Measurements from ENCODE around the gene HMG20A.

Gene HMG20A

DNA sequence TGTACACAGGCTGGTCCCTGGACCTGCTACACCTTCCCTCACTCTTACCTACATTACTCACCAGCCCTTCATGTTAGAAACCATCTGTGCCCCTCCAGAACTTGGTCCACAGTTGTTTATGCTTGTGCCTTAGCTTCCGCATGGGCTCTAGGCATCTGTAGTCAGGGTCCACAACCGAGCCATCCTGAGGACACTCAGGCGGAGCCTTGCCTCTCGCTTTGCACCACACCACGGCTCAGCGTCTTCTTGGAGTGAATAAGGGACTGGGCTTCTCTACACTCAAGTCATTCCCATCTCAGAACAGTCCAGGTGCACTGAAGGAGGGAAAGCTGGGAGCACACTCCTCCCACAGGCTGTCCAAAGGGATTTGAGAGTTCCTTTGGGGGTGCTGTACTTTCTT is 97.8 kb downstream of the HMG20A start:
- DNase-seq (ENCODE audit: low spot score), result no peak

DNA sequence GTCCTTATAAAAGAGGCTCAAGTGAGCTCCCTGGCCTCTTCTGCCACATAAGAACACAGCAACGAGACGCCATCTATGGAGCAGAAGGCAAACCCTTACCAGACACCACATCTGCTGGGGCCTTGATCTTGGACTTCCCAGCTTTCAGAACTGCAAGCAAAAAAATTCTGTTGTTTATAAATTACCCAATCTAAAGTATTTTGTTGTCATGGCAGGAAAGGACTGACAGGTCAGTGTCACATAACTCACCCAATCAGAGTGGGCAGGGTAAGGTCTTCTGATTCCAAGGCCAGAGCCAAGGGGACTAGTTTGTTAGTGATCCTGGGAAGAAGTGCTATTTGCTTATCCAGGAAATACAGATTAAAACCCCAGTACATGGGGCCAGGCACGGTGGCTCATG is 98.9 kb downstream of the HMG20A start:
- DNase-seq (ENCODE audit: low spot score), result no peak

DNA sequence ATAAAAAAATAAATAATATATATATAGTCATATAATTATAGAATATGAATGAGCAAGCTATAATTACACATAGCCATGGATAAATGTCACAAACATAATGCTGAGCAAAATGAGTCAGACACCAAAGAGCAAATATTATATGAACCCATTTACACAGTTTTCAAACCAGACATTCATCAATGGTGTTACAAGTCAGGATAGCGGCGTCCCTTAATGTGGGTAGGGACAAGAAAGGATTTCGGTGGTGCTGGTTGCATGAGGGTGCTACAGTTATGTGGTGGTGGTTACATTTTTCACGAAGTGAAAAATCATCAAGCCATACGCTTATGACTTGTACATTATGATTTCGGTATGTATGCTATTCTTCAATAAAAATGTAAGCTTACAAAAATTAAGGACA is 100.5 kb downstream of the HMG20A start:
- no peak for DNase-seq (ENCODE audit: low spot score)

- no peak for DNase-seq (ENCODE audit: low spot score)
These were observed 104.7 kb downstream of the HMG20A start for GRCh38 chr15:77525400-77525811.

DNA sequence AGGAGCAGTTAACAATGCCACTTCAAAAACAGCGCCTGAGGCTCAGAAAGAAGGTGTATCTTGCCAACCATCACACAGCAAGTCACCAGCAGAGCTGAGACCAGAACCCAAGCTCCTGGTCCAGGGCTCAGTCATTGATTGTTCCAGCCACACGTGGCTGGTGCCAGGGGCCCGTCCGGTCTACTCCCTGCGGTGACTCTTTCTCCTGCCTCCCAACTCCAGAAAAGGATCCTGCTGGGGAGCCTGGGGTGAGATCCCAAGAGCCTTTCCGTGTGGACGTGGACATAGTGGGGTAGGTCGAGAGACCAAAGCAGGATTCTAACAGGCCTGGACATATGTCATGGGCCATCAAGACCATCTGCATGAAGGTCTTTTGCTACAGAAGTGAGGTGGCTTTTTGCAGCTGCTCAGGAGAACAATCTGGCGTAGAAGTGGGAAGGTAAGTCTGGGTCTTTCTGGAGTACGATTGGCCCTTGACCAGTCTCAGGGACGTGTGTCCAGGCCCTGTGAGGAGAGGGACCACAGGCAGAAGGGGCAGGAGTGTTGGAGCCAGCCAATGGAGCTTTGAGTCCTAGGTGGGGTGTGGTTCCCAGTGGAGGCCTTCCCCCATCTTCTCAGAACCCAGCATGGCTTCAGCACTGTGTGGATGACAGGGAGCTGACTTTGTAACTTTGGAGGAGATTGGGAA is 105.4 kb downstream of the HMG20A start:
- DNase-seq (ENCODE audit: low spot score), result no peak

DNA sequence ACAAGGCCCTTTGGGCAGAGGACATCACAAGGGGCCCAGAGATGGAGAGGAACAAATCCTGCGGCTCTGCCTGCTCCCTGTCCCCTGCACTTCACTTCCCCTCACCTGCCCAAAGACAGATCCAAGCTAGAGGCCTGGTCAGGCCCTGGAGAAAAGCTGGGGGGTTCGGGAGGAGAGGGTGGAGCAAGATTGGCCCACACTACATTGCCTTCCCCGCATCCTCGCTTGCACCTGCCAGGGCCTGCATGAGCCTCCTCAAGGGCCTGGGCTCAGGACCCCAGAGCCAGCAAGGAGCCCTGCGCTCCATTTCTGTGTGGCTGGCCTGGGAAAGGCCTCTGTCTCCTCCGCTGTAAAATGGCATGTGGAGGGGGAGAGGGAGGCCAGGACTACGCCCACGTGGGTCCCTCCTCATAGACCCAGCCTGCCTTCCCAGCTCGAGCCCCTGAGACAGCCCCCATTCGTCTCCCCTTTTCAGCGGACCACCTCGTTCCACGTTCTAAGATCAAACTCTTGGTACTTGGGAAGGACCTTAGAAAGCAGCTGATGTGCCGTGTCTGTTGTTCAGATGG is 106.0 kb downstream of the HMG20A start:
- DNase-seq (ENCODE audit: low spot score), result no peak

- no peak for DNase-seq (ENCODE audit: low spot score)
These were observed 106.6 kb downstream of the HMG20A start for GRCh38 chr15:77527164-77527778.

- no peak for DNase-seq (ENCODE audit: low spot score)
These were observed 107.1 kb downstream of the HMG20A start for GRCh38 chr15:77527831-77528231.

DNA sequence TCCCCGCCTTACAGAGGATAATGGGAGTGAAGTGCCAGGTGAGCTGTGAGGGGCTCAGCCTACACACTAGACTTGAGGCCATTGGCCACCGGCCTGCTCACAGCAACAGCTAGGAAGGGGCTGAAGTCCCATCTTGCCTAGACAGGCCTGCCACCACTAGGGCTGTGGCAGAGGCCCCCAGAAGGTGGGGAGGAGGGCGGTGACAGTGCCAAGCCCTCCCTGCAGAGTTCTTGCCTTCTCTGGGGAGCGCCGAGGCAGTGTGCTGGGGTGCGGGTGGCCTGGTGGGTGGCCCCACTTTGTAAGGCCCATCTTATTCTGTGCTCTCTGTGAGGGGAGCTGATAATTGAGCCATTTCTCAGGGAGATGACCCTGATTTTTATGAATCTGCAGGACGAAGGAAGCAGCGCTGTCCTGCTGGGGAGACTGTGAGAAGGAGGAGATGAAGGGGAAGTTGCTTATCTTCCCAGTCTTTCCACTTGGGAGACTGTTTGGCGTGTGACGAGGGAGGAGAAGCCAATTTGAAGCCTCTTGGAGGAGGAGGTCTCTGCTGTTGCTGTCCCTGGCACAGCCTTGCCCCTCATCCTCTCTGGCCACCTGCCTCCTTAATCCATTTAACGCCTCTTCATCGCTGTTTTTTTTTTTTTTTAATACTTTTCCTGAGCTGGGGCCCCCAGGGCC is 107.7 kb downstream of the HMG20A start:
- no peak for DNase-seq (ENCODE audit: low spot score)

DNA sequence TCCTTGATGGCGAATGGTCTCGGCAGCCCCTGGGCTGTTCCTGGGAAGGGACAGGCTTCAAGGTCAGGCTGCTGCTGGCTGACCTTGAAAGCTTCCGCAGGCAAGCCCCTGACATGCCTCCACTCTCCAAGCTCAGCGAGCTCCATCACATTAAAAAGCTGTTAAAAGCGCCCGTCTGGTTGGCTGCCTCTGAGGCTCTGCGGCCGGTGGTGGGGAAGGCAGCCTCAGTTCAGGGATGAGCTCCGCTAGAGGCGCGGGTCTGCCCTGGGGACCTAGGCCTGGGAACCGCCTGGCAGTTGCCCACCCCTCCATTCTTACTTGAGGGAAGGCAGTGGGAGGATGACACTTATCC is 108.3 kb downstream of the HMG20A start:
- no peak for DNase-seq (ENCODE audit: low spot score)

DNA sequence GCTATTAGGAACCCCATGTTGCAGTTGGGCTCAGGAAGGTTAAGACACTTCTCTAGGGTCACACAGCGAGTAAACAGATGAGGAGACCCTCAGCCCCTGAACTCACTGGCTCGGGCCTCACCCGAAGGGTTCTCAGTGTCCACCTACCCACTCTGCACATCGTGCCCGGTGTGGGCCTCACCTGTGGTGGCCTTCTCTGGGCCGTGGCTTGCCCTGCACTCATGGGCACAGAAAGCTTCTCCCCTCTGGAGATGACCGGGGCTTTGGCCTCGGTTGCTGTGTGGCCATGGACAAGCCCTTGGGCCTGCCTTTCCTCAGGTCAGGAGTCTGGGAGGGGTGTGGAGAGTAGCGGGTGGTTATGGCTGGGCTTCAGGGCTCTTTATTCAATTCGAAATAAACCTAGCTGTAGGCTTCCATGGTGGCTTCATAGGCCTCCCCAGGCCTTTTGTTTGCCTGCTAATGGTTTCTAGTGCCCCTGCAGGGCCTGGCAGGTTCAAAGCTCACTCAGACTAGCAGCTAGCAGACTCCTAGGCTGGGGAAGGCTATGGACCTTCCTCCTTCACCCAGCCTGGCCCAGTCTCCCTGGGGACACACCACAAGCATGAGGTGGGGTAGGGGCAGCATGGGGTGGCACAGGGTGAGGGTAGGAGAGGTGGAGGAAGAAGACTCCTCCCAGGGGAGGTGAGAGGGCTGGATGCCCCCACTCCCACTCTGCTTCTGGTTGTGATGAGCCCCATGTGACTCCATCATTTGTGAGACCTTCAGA is 108.9 kb downstream of the HMG20A start:
- DNase-seq (ENCODE audit: low spot score), result no peak

- DNase-seq (ENCODE audit: low spot score), result no peak
These were observed 109.9 kb downstream of the HMG20A start for GRCh38 chr15:77530576-77530975.

DNA sequence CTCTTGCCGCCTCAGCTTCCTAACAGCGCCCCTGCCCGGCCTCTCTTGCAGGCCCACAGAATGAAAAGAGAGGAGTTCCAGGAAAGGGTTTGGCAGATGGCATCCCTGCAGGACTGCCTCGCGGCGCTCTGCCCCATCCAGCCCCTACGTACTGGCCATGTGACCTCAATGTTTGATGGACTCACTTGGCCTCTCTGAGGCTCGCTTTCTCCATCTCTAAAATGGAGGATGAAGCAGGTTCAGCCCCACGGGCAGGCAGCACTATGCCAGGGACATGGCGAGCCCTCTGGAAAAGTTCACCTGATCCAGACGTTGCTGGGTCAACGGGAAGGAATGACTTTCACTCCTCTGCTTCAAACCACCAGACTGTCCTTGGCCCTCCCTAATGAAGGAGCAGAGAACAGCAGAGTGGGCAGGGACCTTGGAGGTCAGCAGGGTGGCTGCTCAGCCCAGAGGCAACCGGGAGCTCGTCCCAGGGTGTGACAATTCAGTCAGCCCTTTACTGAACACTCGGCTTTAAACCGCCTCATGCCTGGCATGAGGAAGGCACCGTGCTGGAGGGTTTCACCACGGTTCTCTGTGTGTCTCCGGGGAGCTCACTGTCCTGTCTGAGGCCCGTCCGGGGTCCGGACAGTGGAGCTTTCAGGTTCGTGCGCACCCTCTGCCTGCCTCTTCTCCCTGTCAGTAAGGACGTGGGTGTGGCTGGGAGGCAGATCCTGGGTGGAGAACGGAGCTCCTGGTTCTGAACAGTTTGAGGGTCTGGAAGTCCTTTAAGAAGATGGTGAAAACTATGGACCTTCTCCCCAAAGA is 110.7 kb downstream of the HMG20A start:
- DNase-seq (ENCODE audit: low spot score), result no peak

DNA sequence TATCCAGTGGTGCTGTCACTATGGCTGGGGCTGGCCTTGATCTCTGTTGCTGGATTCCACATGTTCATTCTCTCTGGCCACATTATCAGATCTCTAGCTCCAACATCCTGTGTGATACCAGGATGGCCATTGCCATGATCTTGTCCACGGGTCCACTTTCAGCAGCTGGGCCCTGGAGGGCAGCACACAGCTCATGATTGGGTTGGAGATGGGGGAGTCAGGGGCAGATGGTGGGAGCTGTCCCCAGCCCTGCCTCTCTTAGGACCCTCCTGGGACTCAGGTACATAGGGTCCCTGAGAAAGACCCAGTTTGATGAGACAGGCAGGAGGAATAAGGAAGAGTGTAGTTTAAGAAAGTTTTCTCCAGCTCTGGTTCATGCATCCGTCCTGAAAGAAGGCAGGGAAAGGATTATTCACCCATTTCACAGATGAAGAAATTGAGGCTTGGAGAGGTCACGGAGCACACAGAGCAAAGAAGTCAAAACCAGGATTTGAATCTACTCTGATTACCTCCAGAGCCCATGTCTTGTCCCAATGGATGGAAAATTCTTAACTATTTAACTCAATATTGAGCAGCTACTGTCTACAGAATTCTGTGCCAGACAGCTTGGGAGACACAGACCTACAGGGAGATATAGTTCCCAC is 111.5 kb downstream of the HMG20A start:
- no peak for DNase-seq (ENCODE audit: low spot score)

- DNase-seq (ENCODE audit: low spot score), result no peak
These were observed 112.2 kb downstream of the HMG20A start for GRCh38 chr15:77532846-77533245.

- DNase-seq (ENCODE audit: low spot score), result no peak
These were observed 113.1 kb downstream of the HMG20A start for GRCh38 chr15:77533578-77534430.

All from COLO829 (cell line).